ACC112 (cell line): Measurements from ENCODE around the gene TMEM132C.

ENCODE experiments used
- H2AFZ ChIP-seq: fragments of 200-600 bp; sonication (generic); one replicate; pipeline ENCODE4 v1.6.0; 2017; ENCODE audit warnings: antibody characterized with exemption, low read length; ENCODE audit not compliant: unreplicated experiment
- H3K27ac ChIP-seq: fragments of 200-600 bp; sonication (generic); 2 replicates; pipeline ENCODE4 v1.5.1; 2014; ENCODE audit warnings: low read depth, mild to moderate bottlenecking, antibody characterized with exemption, low read length, moderate library complexity
- H3K27me3 ChIP-seq: fragments of 200-600 bp; sonication (generic); 2 replicates; pipeline ENCODE4 v1.6.1; 2014; ENCODE audit warnings: mild to moderate bottlenecking, antibody characterized with exemption, low read length, moderate library complexity, mixed read lengths; ENCODE audit not compliant: insufficient read depth
- H3K36me3 ChIP-seq: fragments of 200-600 bp; sonication (generic); 2 replicates; pipeline ENCODE4 v1.6.1; 2016; ENCODE audit warnings: mild to moderate bottlenecking, antibody characterized with exemption, low read length, moderate library complexity, mixed read lengths; ENCODE audit not compliant: insufficient read depth
- H3K4me1 ChIP-seq: fragments of 200-600 bp; sonication (generic); one replicate; pipeline ENCODE4 v1.6.1; 2016; ENCODE audit warnings: low read length, mixed read lengths; ENCODE audit not compliant: insufficient read depth, unreplicated experiment, control insufficient read depth
- H3K4me3 ChIP-seq: fragments of 200-600 bp; sonication (generic); 2 replicates; pipeline ENCODE4 v1.5.1; 2014; ENCODE audit warnings: mild to moderate bottlenecking, low read depth, low read length
- H3K79me2 ChIP-seq: fragments of 200-600 bp; sonication (generic); one replicate; pipeline ENCODE4 v1.6.0; 2016; ENCODE audit warnings: low read length; ENCODE audit not compliant: control insufficient read depth, unreplicated experiment, insufficient read depth

The TMEM132C gene

DNA sequence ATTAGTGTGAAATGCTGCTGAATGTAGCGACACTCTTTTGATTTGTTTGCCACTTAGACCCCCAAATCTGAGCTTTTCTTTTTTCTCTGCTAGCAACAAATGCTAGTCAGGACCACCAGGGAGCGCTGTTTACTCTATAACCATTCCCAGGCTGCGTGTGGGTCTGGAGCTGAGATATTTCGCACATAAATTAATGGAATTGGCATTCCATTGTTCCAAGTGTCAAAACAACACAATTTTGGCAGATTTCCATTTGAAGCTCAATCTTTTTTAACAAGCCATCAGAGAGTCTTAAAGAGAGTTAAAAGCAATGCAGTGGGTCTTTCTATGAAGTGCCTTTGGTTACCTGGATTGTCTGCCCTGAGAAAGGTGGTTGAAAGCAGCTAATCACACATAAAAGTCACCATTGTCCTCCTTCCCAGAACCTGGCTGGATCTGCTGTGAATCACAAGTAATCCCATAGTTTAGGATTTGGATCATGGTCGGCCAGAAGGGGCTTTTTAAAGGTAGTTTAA lies 7.4 kb upstream of the TMEM132C start:
- Histone ChIP-seq H3K27ac (no peak overlapping the region), H3K36me3 (no peaks in the 10 kb centered on the region), H3K4me1 (no peaks in the 10 kb centered on the region), H3K79me2 (no peaks in the 10 kb centered on the region), H3K27me3 (no peaks in the 10 kb centered on the region), H2AFZ (no peak overlapping the region), H3K4me3 (no peak overlapping the region)

DNA sequence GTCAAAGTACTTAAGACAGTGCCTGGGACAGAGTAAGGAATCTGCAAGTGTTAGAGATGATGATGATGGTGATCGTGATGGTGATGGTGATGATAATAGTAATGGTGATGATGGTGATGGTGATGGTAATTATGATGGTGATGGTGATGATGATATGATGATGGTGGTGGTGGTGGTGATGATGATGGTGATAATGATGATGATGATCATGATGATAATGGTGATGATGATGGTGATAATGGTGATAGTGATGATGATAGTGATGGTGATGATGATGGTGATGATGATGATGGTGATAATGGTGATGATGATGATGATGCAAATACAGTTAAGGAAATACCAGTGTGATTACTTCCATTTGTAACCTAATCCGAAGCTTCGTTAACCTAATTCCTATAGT lies 5.2 kb upstream of the TMEM132C start:
- Histone ChIP-seq H3K27me3 (peaks cover 5% of the 10 kb centered on the region), H3K27ac (no peak overlapping the region)

DNA sequence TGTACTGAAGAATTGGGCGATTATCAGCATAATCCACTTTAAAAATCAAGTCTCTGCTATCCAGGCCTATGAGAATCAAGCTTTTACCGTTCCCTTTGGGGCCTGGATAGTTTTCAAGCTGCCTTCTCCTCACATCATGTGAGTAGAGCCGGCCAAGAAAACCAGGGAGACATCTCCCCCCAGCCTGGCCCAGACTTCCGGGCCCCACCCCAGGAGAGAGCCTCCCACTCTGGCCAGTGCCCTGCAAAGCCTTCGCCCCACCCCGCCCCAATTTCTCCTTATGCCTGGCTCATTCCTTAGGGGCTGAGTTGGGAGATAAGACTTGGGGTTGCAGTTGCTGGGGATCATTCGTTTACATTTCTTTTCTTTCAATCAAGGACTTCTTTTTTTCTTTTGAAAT lies 1.4 kb upstream of the TMEM132C start:
- Histone ChIP-seq H3K27me3 (peaks cover 19% of the 10 kb centered on the region), H3K4me3 (no peak overlapping the region), H3K79me2 (no peaks in the 10 kb centered on the region), H3K4me1 (no peaks in the 10 kb centered on the region), H3K27ac (no peak overlapping the region), H3K36me3 (no peaks in the 10 kb centered on the region), H2AFZ (no peak overlapping the region)

More for the DNA sequence above, 5.2 kb upstream of the TMEM132C start:
- H3K4me1 ChIP-seq: no peaks in the 10 kb centered on the region
- no peak overlapping the region for H3K4me3 ChIP-seq
- H2AFZ ChIP-seq: no peak overlapping the region
- H3K79me2 ChIP-seq: no peaks in the 10 kb centered on the region
- no peaks in the 10 kb centered on the region for H3K36me3 ChIP-seq

DNA sequence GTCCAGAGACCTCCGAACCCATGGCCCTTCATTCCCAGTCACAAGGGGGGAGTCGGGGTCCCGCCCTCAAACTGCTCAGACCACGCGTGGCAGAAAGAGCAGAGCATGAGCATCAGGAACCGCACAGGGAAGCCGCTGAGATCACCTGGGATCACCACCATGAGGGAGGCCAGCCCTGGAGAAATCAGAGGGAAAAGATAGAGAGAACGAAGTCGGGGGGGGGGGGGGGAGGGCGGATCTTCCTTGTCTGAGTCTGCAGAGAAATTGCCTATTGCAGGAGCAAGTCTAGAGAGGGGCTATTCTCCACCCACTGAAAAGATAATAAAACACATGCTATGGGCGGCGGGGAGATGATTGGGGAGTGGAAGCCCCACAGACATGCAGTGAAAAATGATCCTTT lies 884 bp upstream of the TMEM132C start:
- H3K27ac ChIP-seq: no peak overlapping the region
- no peak overlapping the region for H3K4me3 ChIP-seq
- no peak overlapping the region for H2AFZ ChIP-seq
- no peaks in the 10 kb centered on the region for H3K36me3 ChIP-seq
- H3K79me2 ChIP-seq: no peaks in the 10 kb centered on the region
- no peaks in the 10 kb centered on the region for H3K4me1 ChIP-seq
- H3K27me3 ChIP-seq: peaks cover 19% of the 10 kb centered on the region

DNA sequence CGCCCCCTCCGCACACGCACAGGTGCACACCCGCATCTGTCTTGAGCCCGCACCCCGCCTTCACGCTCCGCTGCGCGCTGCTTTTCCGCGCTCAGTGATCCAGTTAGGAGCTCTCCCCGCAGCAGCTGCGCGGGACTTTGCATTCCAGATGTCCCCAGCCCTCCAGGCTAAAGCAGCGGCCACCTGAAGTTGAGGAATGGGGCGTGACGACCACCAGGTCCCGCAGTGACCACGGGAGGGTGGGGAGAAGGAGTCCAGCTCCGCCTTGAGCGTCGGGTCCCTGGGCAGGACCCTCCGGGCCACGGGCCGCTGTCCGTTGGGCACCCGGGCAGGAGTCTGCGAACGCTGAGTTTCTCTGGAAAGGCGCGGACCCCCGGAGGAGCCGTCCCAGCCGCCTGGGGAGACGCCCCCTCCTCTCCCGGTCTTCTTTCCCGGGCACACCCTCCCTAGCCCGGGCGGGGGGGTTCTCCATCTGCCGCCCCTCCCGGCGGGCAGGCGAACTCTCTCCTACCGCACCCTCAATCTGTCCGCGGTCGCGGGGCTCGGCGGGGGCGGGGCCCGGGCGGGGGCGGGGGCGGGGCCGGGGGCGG lies 334 bp upstream of the TMEM132C start:
- no peaks in the 10 kb centered on the region for H3K4me1 ChIP-seq
- H3K4me3 ChIP-seq: no peak overlapping the region
- H3K27me3 ChIP-seq: peaks cover 19% of the 10 kb centered on the region
- H3K79me2 ChIP-seq: no peaks in the 10 kb centered on the region
- H3K36me3 ChIP-seq: no peaks in the 10 kb centered on the region
- H2AFZ ChIP-seq: no peak overlapping the region
- no peak overlapping the region for H3K27ac ChIP-seq

DNA sequence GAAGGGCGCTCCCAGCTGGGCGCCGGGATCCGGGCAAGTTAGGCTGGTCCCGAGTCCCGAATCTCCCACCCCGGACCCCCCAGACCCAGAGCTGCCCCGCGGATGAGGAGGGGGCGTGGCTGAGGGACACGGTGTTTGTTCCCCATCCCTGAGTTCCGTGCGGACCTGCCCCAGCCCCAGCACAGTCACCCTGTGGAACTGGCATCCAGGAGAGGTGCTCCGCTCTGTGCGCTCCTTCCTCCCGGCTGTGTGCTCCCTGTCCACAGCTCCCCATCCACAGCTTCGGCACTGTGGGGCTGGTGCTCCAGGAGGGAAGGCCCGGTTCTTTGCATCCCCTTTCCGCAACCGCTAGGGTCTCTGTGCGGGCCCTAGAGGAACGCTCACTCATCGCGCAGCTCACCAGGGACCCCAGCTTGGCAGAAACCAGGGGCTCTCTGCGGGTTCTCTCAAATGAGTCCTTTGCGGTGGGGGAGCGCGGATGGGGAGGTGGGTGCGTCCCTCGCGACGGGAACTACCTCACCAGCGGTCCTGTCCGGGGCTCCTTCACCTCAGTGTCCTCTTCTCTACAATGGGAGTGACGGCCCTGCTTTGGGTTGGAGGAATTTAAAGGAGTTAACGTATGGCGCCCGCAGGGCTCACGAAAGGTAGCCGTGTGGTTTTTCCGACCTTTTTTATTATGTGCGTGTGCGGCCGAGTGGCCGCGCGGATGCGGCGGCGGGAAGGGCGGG lies 845 bp downstream of the TMEM132C start:
- Histone ChIP-seq H3K4me1 (no peaks in the 10 kb centered on the region), H3K4me3 (no peak overlapping the region), H3K27ac (no peak overlapping the region), H2AFZ (no peak overlapping the region), H3K79me2 (no peaks in the 10 kb centered on the region), H3K36me3 (no peaks in the 10 kb centered on the region), H3K27me3 (peaks cover 19% of the 10 kb centered on the region)

DNA sequence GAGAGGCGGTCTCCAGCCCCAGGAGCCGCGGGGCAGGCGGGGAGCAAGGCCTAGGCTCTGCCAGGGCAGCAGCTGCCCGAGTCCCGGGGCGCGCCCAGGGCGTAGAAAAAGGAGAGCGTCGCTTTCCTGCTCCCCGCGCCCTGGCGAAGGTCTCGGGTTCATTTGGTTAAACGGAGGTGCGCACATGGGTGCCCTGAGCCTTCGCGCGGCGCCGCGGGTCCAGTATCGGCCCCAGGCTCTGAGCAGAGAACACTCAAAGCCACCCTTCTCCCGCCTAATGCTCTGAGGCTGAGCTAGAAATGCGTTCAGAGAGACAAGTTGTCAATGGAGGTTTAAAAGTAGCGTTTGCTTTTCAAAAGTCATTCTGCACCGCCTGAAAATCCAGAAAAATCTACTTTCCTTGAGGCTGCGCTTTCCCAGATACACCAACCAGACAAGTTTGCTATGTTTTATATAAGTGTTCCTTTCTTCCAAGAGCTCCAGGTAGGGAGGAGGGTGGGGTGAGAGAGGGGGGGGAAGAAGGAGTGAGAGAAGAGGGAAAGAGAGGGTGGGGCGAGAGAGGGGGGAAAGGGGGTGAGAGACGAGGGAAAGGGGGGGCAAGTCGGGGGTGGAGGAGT lies 1.5 kb downstream of the TMEM132C start:
- Histone ChIP-seq H3K4me3 (no peak overlapping the region), H3K79me2 (no peaks in the 10 kb centered on the region), H3K4me1 (no peaks in the 10 kb centered on the region), H3K36me3 (no peaks in the 10 kb centered on the region), H2AFZ (no peak overlapping the region), H3K27me3 (peaks cover 19% of the 10 kb centered on the region), H3K27ac (no peak overlapping the region)

DNA sequence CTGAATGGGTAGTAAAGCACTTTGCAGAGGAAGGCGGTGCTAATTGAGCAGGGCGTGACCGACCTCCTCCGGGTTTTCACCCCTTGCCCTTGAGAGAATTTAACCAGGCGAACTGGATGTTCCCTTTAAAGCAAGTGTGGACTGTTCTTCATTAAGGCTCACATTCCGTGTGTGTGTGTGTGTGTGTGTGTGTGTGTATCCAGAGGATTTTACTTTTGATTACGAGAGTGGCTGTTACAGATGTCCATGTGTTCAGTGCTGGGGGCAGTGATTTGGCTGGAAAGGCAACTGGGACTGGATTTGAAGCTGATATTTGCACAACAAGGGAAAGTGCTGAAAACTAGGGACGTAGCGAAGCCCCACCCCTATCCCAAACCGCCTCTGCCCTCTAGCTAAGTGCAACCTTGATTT lies 2.2 kb downstream of the TMEM132C start:
- H3K27me3 ChIP-seq: peaks cover 19% of the 10 kb centered on the region
- H3K4me1 ChIP-seq: no peaks in the 10 kb centered on the region
- no peaks in the 10 kb centered on the region for H3K79me2 ChIP-seq
- no peak overlapping the region for H2AFZ ChIP-seq
- H3K36me3 ChIP-seq: no peaks in the 10 kb centered on the region
- H3K27ac ChIP-seq: no peak overlapping the region
- H3K4me3 ChIP-seq: no peak overlapping the region

DNA sequence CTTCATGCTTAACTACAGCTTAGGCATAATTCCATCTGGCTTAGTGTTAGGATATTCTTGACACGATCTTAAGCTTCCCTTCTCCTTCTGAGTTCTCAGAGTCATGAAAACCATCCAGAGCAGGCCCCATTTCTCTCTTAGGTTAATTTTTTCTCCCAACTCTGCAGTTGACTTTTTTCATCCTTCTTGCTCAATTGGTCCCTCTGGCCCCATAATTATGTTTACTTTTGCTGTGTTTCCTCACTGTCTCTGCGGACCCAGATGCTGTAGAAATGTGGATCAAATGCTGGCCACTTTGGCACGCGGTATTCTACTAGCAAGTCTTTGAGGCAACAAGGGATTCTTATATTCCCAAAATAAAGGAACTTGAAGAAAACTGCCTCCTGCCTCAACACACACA lies 9.5 kb downstream of the TMEM132C start:
- H3K4me3 ChIP-seq: no peak overlapping the region
- no peaks in the 10 kb centered on the region for H3K79me2 ChIP-seq
- no peak overlapping the region for H2AFZ ChIP-seq
- H3K27me3 ChIP-seq: no peaks in the 10 kb centered on the region
- H3K36me3 ChIP-seq: no peaks in the 10 kb centered on the region
- H3K4me1 ChIP-seq: no peaks in the 10 kb centered on the region
- H3K27ac ChIP-seq: no peak overlapping the region

DNA sequence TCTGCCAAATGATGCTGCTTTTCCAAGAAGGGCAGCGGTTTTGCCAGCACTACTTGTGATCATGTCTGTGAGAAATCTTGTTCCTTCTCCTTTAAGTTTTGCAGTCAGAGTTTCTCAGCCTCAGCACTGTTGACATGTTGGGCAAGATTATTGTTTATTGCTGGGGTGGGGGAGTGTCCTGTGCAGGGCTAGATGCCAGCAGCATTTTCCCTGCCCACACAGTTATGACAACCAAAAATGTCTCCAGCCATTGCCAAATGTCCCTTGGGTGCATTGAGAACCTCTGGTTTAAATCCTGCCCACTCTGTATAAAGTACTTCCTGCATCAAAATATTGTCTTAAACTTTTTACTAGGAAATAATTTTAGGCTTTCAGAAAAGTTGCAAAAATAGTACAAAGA lies 20.0 kb downstream of the TMEM132C start:
- Histone ChIP-seq H3K79me2 (no peaks in the 10 kb centered on the region), H3K4me3 (no peak overlapping the region), H3K36me3 (no peaks in the 10 kb centered on the region), H3K27ac (no peak overlapping the region), H3K27me3 (no peaks in the 10 kb centered on the region), H3K4me1 (no peaks in the 10 kb centered on the region), H2AFZ (no peak overlapping the region)

DNA sequence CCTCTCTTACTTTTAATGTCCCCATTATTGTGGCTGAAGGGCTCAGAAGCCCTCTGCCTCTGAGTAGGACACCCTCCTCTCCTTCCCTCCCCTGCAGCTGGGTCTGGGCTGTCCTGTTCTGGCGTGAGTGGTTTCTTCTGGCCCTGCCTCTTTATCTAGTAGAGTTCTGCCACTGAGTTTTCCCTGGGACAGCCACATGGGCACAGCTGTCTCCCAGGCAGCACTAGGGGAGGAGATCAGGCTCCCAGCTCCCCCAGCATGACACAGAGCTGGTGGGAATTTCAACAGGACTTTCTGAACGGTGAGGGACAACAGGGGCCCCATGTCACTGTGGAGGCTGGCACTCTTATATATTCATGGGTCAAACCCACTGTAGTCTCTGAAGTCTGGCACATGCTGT lies 21.4 kb downstream of the TMEM132C start:
- Histone ChIP-seq H3K79me2 (no peaks in the 10 kb centered on the region), H3K36me3 (no peaks in the 10 kb centered on the region), H2AFZ (no peak overlapping the region)

More for the DNA sequence above, 21.4 kb downstream of the TMEM132C start:
- H3K4me3 ChIP-seq: no peak overlapping the region
- H3K27ac ChIP-seq: no peak overlapping the region
- H3K4me1 ChIP-seq: no peaks in the 10 kb centered on the region
- no peaks in the 10 kb centered on the region for H3K27me3 ChIP-seq
